ENCODE results near the gene BCAS3.

DNA sequence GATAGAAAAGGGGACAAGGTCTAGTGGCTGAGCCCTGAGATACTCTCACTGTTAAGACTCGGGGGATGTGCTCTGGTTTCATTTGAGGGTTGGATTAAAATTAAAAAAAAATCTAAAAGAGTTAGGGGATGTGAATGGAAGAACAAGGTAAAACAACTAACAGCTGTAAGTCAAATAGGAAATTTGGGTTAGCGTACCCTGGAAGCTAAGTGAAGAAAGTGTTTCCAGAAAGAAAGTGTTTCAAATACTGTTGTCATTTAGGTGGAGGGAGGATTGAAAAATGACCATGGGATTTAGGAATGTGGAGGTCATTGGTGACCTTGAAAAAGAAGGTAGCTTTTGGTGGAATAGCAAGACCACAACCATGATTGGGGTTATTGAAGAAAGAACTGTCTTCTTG lies 40.0 kb upstream of the BCAS3 start:
- TF ChIP-seq, protein P1, sequence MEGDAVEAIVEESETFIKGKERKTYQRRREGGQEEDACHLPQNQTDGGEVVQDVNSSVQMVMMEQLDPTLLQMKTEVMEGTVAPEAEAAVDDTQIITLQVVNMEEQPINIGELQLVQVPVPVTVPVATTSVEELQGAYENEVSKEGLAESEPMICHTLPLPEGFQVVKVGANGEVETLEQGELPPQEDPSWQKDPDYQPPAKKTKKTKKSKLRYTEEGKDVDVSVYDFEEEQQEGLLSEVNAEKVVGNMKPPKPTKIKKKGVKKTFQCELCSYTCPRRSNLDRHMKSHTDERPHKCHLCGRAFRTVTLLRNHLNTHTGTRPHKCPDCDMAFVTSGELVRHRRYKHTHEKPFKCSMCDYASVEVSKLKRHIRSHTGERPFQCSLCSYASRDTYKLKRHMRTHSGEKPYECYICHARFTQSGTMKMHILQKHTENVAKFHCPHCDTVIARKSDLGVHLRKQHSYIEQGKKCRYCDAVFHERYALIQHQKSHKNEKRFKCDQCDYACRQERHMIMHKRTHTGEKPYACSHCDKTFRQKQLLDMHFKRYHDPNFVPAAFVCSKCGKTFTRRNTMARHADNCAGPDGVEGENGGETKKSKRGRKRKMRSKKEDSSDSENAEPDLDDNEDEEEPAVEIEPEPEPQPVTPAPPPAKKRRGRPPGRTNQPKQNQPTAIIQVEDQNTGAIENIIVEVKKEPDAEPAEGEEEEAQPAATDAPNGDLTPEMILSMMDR (IDR thresholded peaks at IDR 0.05), result no peak
- TF ChIP-seq POLR2A (IDR thresholded peaks at IDR 0.05), result no peak
